ENCODE data around the gene GYPE. TPM values are rescaled to one million over a fixed set of nuclear protein-coding genes. Genes with fewer than 3 reads are reported as not detected.
"Not testable (repeated sequence)": the region's sequence is repeated elsewhere in the genome, so short reads cannot be mapped to it uniquely, and the experiment has no call there.

The GYPE gene
- total RNA-seq (under 1 TPM in 1 of 2 donors, not detected in 1; 0.62 TPM), polyA plus RNA-seq (ENCODE audit: insufficient read depth, low read depth, low replicate concordance) (1.2 TPM)
- long read RNA-seq, donor 1, result 0 reads
- long read RNA-seq, donor 2, result 0 reads

- H3K27me3 ChIP-seq; H3K36me3 ChIP-seq (ENCODE audit: low read depth, missing control alignments); intact Hi-C loops (cut with DNase I; ENCODE audit: low total_unique reads); H3K4me1 ChIP-seq; H3K9me3 ChIP-seq; H3K27ac ChIP-seq; H3K4me3 ChIP-seq; DNase-seq: not testable (repeated sequence)
- 86 to 98% methylated on average over 2 of the region's 2 CpGs for WGBS, 2 donors
Measured at GRCh38 chr4:143905440-143905839, at the start of gene GYPE. Gene GYPE (minus strand): TSS chr4:143905559. CDS start chr4:143905507, 52 bp downstream.

GRCh38 chr4:143951458-143951972 is 46.2 kb upstream of the GYPE start:
- H3K9me3 ChIP-seq; H3K4me3 ChIP-seq; H3K27ac ChIP-seq; H3K27me3 ChIP-seq; H3K36me3 ChIP-seq (ENCODE audit: low read depth, missing control alignments); DNase-seq; intact Hi-C loops (cut with DNase I; ENCODE audit: low total_unique reads); H3K4me1 ChIP-seq: not testable (repeated sequence)

GRCh38 chr4:143950967-143951366 is 45.6 kb upstream of the GYPE start:
- H3K9me3 ChIP-seq; H3K27ac ChIP-seq; intact Hi-C loops (cut with DNase I; ENCODE audit: low total_unique reads); H3K27me3 ChIP-seq; H3K4me1 ChIP-seq; DNase-seq; H3K36me3 ChIP-seq (ENCODE audit: low read depth, missing control alignments); H3K4me3 ChIP-seq: not testable (repeated sequence)
- WGBS, 2 donors, result 96 to 97% methylated on average over 4 of the region's 4 CpGs

GRCh38 chr4:143950185-143950584 is 44.8 kb upstream of the GYPE start:
- H3K4me3 ChIP-seq; H3K27ac ChIP-seq; DNase-seq; H3K36me3 ChIP-seq (ENCODE audit: low read depth, missing control alignments); H3K27me3 ChIP-seq; H3K4me1 ChIP-seq; intact Hi-C loops (cut with DNase I; ENCODE audit: low total_unique reads); H3K9me3 ChIP-seq: not testable (repeated sequence)
- WGBS, 2 donors, result 56 to 61% methylated on average over 1 of the region's 1 CpG

GRCh38 chr4:143947493-143947892 is 42.1 kb upstream of the GYPE start:
- H3K27me3 ChIP-seq; intact Hi-C loops (cut with DNase I; ENCODE audit: low total_unique reads); H3K9me3 ChIP-seq; H3K4me3 ChIP-seq; DNase-seq; H3K27ac ChIP-seq; H3K36me3 ChIP-seq (ENCODE audit: low read depth, missing control alignments); H3K4me1 ChIP-seq: not testable (repeated sequence)
- 73 to 83% methylated on average over 1 of the region's 1 CpG for WGBS, 2 donors

GRCh38 chr4:143940708-143941107 is 35.3 kb upstream of the GYPE start:
- H3K9me3 ChIP-seq; H3K4me3 ChIP-seq; H3K4me1 ChIP-seq; DNase-seq; H3K36me3 ChIP-seq (ENCODE audit: low read depth, missing control alignments); H3K27ac ChIP-seq; intact Hi-C loops (cut with DNase I; ENCODE audit: low total_unique reads); H3K27me3 ChIP-seq: not testable (repeated sequence)
- WGBS, 2 donors, result 66 to 93% methylated on average over 2 of the region's 2 CpGs

GRCh38 chr4:143939528-143939927 is 34.2 kb upstream of the GYPE start:
- no peak for DNase-seq
- intact Hi-C loops (cut with DNase I; ENCODE audit: low total_unique reads), result no loop called here
- WGBS, 2 donors, result 98 to 100% methylated on average over 2 of the region's 2 CpGs

GRCh38 chr4:143938890-143939289 is 33.5 kb upstream of the GYPE start:
- DNase-seq; H3K36me3 ChIP-seq (ENCODE audit: low read depth, missing control alignments); H3K4me1 ChIP-seq; intact Hi-C loops (cut with DNase I; ENCODE audit: low total_unique reads); H3K9me3 ChIP-seq; H3K27ac ChIP-seq; H3K4me3 ChIP-seq; H3K27me3 ChIP-seq: not testable (repeated sequence)
- 92% methylated on average over 4 of the region's 4 CpGs for WGBS, 2 donors

More at GRCh38 chr4:143939528-143939927, 34.2 kb upstream of the GYPE start:
- Histone ChIP-seq H3K4me3 (no peak overlapping the region), H3K36me3 (ENCODE audit: low read depth, missing control alignments) (no peaks in the 10 kb centered on the region), H3K4me1 (no peaks in the 10 kb centered on the region), H3K27me3 (no peaks in the 10 kb centered on the region), H3K27ac (no peak overlapping the region), H3K9me3 (no peaks in the 10 kb centered on the region)
- TF ChIP-seq CTCF (IDR thresholded peaks at IDR 0.05) (no peak), POLR2A (IDR thresholded peaks at IDR 0.05) (no peak)
